GM12872 (cell line): Measurements from ENCODE around the gene CORO1A.

Source experiments
- TF ChIP-seq, protein P1 (sequence below): IDR thresholded peaks from 3 replicates; pipeline ENCODE4 v1.5.1; 2011; ENCODE audit warnings: low read depth, mild to moderate bottlenecking, low read length, moderate library complexity; ENCODE audit not compliant: insufficient read depth

CORO1A gene

GRCh38 chr16:30152517-30152916 is 30.9 kb upstream of the CORO1A start:
- TF ChIP-seq, protein P1, sequence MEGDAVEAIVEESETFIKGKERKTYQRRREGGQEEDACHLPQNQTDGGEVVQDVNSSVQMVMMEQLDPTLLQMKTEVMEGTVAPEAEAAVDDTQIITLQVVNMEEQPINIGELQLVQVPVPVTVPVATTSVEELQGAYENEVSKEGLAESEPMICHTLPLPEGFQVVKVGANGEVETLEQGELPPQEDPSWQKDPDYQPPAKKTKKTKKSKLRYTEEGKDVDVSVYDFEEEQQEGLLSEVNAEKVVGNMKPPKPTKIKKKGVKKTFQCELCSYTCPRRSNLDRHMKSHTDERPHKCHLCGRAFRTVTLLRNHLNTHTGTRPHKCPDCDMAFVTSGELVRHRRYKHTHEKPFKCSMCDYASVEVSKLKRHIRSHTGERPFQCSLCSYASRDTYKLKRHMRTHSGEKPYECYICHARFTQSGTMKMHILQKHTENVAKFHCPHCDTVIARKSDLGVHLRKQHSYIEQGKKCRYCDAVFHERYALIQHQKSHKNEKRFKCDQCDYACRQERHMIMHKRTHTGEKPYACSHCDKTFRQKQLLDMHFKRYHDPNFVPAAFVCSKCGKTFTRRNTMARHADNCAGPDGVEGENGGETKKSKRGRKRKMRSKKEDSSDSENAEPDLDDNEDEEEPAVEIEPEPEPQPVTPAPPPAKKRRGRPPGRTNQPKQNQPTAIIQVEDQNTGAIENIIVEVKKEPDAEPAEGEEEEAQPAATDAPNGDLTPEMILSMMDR, result no peak

DNA sequence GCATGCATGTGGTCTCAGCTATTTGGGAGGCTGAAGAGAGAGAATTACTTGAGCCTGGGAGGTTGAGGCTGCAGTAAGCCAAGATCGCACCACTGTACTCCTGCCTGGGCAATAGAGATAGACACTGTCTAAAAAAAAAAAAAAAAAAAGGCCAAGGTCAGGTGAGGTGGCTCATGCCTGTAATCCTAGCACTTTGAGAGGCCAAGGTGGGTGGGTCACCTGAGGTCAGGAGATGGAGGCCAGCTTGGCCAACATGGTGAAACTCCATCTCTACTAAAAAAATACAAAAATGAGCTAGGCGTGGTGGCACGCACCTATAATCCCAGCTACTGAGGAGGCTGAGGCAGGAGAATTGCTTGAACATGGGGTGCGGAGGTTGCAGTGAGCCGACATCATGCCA is 28.2 kb upstream of the CORO1A start:
- TF ChIP-seq, protein P1, result no peak

- TF ChIP-seq, protein P1, result no peak
These were observed 26.2 kb upstream of the CORO1A start for GRCh38 chr16:30157214-30157613.

DNA sequence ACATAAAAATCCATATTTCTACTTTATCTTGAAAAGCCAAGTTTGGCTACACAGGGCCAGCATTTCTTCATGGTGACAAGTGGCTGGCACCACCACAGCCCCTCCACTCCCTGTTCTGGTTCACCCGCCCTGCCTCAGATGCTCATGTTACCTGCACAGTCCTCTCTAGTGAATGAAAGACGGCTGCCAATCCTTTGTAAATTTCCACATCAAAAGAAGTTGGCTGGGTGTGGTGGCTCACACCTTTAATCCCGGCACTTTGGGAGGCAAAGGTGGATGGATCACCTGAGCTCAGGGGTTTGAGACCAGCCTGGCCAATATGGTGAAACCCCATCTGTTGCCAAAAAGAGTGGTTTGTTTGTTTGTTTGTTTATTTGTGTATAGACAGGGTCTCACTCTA is 19.9 kb upstream of the CORO1A start:
- TF ChIP-seq, protein P1, result no peak

DNA sequence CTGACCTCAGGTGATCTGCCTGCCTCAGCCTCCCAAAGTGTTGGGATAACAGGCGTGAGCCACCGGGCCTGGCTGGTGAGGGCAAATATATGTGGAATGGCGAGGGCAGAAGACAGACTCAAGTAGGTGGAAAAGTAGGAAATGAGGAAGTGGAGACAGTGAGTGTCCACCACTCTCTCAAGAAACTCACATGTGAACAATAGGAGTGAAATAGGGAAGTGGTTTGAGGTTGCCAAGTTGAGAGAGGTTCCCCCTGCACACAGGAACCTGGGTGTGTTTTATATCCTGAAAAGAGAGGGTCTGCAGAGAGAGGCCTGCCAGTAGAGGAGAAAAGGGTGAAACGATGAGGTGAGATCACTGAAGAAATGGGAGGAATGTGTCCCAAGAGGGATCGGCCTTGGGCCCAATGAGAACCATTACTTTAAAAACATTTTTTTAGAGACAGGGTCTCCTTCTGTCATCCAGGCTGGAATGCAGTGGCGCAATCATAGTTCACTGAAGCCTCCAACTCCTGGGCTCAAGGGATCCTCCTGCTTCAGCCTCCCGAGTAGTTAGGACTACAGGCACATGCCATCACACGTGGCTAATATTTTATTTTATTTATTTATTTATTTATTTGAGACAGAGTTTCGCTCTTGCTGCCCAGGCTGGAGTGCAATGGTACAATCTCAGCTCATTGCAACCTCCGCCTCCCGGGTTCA is 17.1 kb upstream of the CORO1A start:
- TF ChIP-seq, protein P1, result no peak

DNA sequence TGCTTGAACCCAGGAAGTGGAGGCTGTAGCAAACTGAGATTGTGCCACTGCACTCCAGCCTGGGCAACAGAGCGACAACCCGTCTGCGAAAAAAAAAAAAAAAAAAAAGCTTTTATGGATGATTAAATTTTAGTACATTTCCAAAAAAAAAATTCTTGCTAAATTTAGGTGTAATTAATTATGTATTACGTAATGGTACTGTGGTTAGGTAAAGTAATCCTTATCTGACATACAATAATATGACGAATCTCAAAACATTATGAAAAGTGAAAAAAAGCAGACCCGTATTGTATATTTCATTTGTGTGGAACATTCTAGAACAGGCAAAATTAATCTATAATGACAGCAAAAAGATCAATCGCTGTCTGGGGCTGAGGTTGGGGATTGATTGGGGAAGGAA is 10.3 kb upstream of the CORO1A start:
- TF ChIP-seq, protein P1, result no peak

GRCh38 chr16:30179195-30179594 is 4.2 kb upstream of the CORO1A start:
- TF ChIP-seq, protein P1, result no peak
